GM12864 (cell line): ENCODE data around the gene LGALS8.

Source experiments
- DNase-seq: peaks from one replicate; pipeline ENCODE4 v3.0.0-alpha.2; 2011; ENCODE audit warnings: low read depth
- H3K4me3 ChIP-seq: 2 replicates; pipeline ENCODE4 v1.5.1; 2011; ENCODE audit warnings: mild to moderate bottlenecking, low read depth, low read length, control low read depth
- CTCF ChIP-seq: IDR thresholded peaks from 2 replicates; pipeline ENCODE4 v1.5.1; 2011; ENCODE audit warnings: low read depth, mild to moderate bottlenecking, moderate library complexity, low read length, control low read depth, inconsistent platforms; ENCODE audit errors: missing control alignments

Gene LGALS8

GRCh38 chr1:236520445-236521005 lies 3.3 kb upstream of the LGALS8 start:
- H3K4me3 ChIP-seq = no peak overlapping the region
- DNase-seq = no peak
- TF ChIP-seq CTCF = no peak

GRCh38 chr1:236522937-236523703 lies 662 bp upstream of the LGALS8 start:
- no peak for DNase-seq
- peak overlapping the region; percentile 99 for H3K4me3 ChIP-seq
- TF ChIP-seq CTCF = no peak

- peak; percentile 61 for DNase-seq
- no peak for TF ChIP-seq CTCF
- H3K4me3 ChIP-seq = peak overlapping the region; percentile 99
Measured at GRCh38 chr1:236524142-236524894, 536 bp downstream of the LGALS8 start.

GRCh38 chr1:236524895-236525184 lies 1.1 kb downstream of the LGALS8 start:
- peak overlapping the region; percentile 99 for H3K4me3 ChIP-seq
- no peak for DNase-seq
- TF ChIP-seq CTCF = no peak

- H3K4me3 ChIP-seq = no peak overlapping the region
- no peak for DNase-seq
- no peak for TF ChIP-seq CTCF
Measured at GRCh38 chr1:236526079-236526478, 2.3 kb downstream of the LGALS8 start.

- TF ChIP-seq CTCF = no peak
- H3K4me3 ChIP-seq = no peak overlapping the region
- DNase-seq = no peak
Measured at GRCh38 chr1:236530286-236530685, 6.5 kb downstream of the LGALS8 start.
